HepG2 (cell line): ENCODE measurements around the gene MYLK. TPM values are rescaled to one million over a fixed set of nuclear protein-coding genes. Genes with fewer than 3 reads are reported as not detected.
A peak's percentile ranks its signal among the peaks of the same experiment; 100 is the strongest.

Experiments
- HNRNPL ChIP-seq: fragments of 200-400 bp; formaldehyde crosslinking; IDR thresholded peaks from 2 replicates; pipeline ENCODE4 v1.6.1; 2017; ENCODE audit warnings: mild to moderate bottlenecking, low read depth, low read length
- NFE2L2 ChIP-seq: fragments of 150-350 bp; IDR thresholded peaks from 2 replicates; pipeline ENCODE4 v1.6.1; 2014; ENCODE audit warnings: low read length
- NFYC ChIP-seq: IDR thresholded peaks from 2 replicates; pipeline ENCODE4 v1.6.1; 2016; ENCODE audit warnings: missing genetic modification reagents, missing compliant biosample characterization
- PTBP1 ChIP-seq: fragments of 200-400 bp; formaldehyde crosslinking; IDR thresholded peaks from 2 replicates; pipeline ENCODE4 v1.6.1; 2018; ENCODE audit warnings: low read length, low read depth; ENCODE audit not compliant: poor library complexity, severe bottlenecking
- RARA ChIP-seq: IDR thresholded peaks from 2 replicates; pipeline ENCODE4 v1.6.1; 2016; ENCODE audit warnings: missing genetic modification reagents, missing compliant biosample characterization
- RBM22 ChIP-seq: fragments of 200-400 bp; formaldehyde crosslinking; optimal IDR thresholded peaks from 2 replicates; pipeline ENCODE3; 2017; ENCODE audit warnings: mild to moderate bottlenecking, low read length, moderate library complexity
- RELA ChIP-seq: sonication (generic); formaldehyde crosslinking; IDR thresholded peaks from 2 replicates; pipeline ENCODE4 v1.4.0; 2020; ENCODE audit warnings: missing genetic modification reagents
- RXRB ChIP-seq: IDR thresholded peaks from 2 replicates; pipeline ENCODE4 v1.6.1; 2016; ENCODE audit warnings: borderline replicate concordance, missing genetic modification reagents, missing compliant biosample characterization
- SPEN ChIP-seq: sonication (generic); formaldehyde crosslinking; IDR thresholded peaks from 2 replicates; pipeline ENCODE4 v1.5.1; 2020; ENCODE audit warnings: low read depth, mild to moderate bottlenecking, missing genetic modification reagents
- THYN1 ChIP-seq: sonication (generic); formaldehyde crosslinking; IDR thresholded peaks from 2 replicates; pipeline ENCODE4 v1.8.1; 2023; ENCODE audit warnings: low read depth, mild to moderate bottlenecking, moderate library complexity, missing genetic modification reagents, borderline replicate concordance
- ZNF24 ChIP-seq: fragments of 450-650 bp; IDR thresholded peaks from 2 replicates; pipeline ENCODE4 v1.6.1; 2017; ENCODE audit warnings: antibody characterized with exemption, mild to moderate bottlenecking
- ZNF282 ChIP-seq: fragments of 450-650 bp; IDR thresholded peaks from 2 replicates; pipeline ENCODE4 v1.6.1; 2018; ENCODE audit not compliant: partially characterized antibody
- ZNF510 ChIP-seq: sonication (generic); formaldehyde crosslinking; IDR thresholded peaks from 2 replicates; pipeline ENCODE4 v1.4.0; 2020; ENCODE audit warnings: low read depth, mild to moderate bottlenecking, missing genetic modification reagents
- ZNF7 ChIP-seq: IDR thresholded peaks from 2 replicates; pipeline ENCODE4 v1.6.1; 2016; ENCODE audit warnings: missing biosample characterization, missing genetic modification reagents
- ZNF879 ChIP-seq: sonication (generic); formaldehyde crosslinking; IDR thresholded peaks from 2 replicates; pipeline ENCODE4 v1.8.1; 2023; ENCODE audit warnings: missing genetic modification reagents
- polyA plus RNA-seq, 8 experiments: library from polyadenylated mRNA; depleted of rRNA in 3 of 8; stranded (reverse) in 7 of 8; unstranded in 1 of 8; fragments of >200 nt; fragmentation: Illumina TruSeq in 4 of 8; extraction: Trizol in 4 of 8; gene quantifications; 2 replicates each; pipeline versions ENCODE4 v1.2.1 to v1.2.3, GENCODE V29; 2011 to 2016; ENCODE audit warnings: low read depth in 4 of 8, missing spikeins in 1 of 8, mixed read lengths in 1 of 8; ENCODE audit not compliant: insufficient read depth in 1 of 8
- total RNA-seq, 5 experiments: library from RNA; depleted of rRNA; stranded (reverse); fragments of >200 nt; fragmentation: Illumina TruSeq; extraction: Trizol; gene quantifications; 2 replicates each; pipeline ENCODE4 v1.2.3, GENCODE V29; 2016; ENCODE audit warnings: low read depth in 1 of 5
- TF ChIP-seq, protein P1 (sequence below): sonication (generic); formaldehyde crosslinking; IDR thresholded peaks from 2 replicates; pipeline ENCODE4 v1.4.0; 2020; ENCODE audit warnings: missing genetic modification reagents
- TF ChIP-seq, protein P2 (sequence below): IDR thresholded peaks from 2 replicates; pipeline ENCODE4 v1.6.1; 2016; ENCODE audit warnings: low read depth, borderline replicate concordance
- TF ChIP-seq, protein P3 (sequence below): sonication (generic); formaldehyde crosslinking; IDR thresholded peaks from 2 replicates; pipeline ENCODE4 v1.4.0; 2020; ENCODE audit warnings: missing genetic modification reagents, borderline replicate concordance
- TF ChIP-seq, protein P4 (sequence below): sonication (generic); formaldehyde crosslinking; IDR thresholded peaks from 2 replicates; pipeline ENCODE4 v1.4.0; 2020; ENCODE audit warnings: missing genetic modification reagents, mild to moderate bottlenecking, borderline replicate concordance
- TF ChIP-seq, protein P5 (sequence below): sonication (generic); formaldehyde crosslinking; IDR thresholded peaks from 2 replicates; pipeline ENCODE4 v1.4.0; 2020; ENCODE audit warnings: mild to moderate bottlenecking, low read depth, missing genetic modification reagents
- TF ChIP-seq, protein P6 (sequence below): sonication (generic); formaldehyde crosslinking; IDR thresholded peaks from 2 replicates; pipeline ENCODE4 v1.5.0; 2020; ENCODE audit warnings: missing genetic modification reagents, mild to moderate bottlenecking, borderline replicate concordance

Gene MYLK
- total and polyA plus RNA-seq, 2 of the 13 experiments (the other 11 are each of a cell fraction or from before 2014, with no cell fraction given): 10.6 to 34.9 TPM

DNA sequence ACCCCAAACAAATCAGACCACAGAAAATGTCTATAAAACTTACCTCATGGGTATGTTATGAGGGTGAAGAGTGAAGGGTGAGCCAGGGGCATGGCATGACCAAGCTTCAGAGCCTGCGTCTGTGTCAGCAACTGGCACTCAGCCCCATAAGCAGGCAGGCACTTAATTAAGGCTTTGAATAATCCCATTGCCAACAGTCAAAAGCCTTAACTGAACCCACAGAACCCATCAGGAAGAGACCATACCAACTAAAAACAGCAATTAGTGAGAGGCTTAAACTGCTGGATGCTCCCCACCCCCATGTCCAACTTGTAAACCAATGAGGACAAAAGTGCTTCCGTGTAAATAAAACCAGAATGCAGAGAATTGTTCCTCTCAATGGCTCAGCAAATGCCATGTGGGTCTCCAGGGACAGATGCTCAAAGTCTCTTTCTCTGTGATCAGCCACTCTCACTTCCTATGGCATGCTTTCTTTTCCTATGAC lies 126.0 kb downstream of the MYLK start (continued):
- TF ChIP-seq, protein P1, sequence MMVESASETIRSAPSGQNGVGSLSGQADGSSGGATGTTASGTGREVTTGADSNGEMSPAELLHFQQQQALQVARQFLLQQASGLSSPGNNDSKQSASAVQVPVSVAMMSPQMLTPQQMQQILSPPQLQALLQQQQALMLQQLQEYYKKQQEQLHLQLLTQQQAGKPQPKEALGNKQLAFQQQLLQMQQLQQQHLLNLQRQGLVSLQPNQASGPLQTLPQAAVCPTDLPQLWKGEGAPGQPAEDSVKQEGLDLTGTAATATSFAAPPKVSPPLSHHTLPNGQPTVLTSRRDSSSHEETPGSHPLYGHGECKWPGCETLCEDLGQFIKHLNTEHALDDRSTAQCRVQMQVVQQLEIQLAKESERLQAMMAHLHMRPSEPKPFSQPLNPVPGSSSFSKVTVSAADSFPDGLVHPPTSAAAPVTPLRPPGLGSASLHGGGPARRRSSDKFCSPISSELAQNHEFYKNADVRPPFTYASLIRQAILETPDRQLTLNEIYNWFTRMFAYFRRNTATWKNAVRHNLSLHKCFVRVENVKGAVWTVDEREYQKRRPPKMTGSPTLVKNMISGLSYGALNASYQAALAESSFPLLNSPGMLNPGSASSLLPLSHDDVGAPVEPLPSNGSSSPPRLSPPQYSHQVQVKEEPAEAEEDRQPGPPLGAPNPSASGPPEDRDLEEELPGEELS (CRISPR knock-in tag): peak; percentile 88
- no peak for TF ChIP-seq NFYC (CRISPR knock-in tag)
- peak; percentile 18; the same call in 1 of the 2 replicates for TF ChIP-seq RARA (CRISPR knock-in tag)
- TF ChIP-seq NFE2L2: no peak
- TF ChIP-seq ZNF879: no peak
- no peak for TF ChIP-seq ZNF7 (CRISPR knock-in tag)
- no peak for TF ChIP-seq ZNF510
- no peak for TF ChIP-seq THYN1 (CRISPR knock-in tag)
- no peak for TF ChIP-seq RELA (CRISPR knock-in tag)
- TF ChIP-seq, protein P2, sequence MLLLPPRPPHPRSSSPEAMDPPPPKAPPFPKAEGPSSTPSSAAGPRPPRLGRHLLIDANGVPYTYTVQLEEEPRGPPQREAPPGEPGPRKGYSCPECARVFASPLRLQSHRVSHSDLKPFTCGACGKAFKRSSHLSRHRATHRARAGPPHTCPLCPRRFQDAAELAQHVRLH: no peak; the same call in 1 of the 2 replicates
- no peak for TF ChIP-seq RBM22
- TF ChIP-seq PTBP1: no peak
- TF ChIP-seq, protein P3, sequence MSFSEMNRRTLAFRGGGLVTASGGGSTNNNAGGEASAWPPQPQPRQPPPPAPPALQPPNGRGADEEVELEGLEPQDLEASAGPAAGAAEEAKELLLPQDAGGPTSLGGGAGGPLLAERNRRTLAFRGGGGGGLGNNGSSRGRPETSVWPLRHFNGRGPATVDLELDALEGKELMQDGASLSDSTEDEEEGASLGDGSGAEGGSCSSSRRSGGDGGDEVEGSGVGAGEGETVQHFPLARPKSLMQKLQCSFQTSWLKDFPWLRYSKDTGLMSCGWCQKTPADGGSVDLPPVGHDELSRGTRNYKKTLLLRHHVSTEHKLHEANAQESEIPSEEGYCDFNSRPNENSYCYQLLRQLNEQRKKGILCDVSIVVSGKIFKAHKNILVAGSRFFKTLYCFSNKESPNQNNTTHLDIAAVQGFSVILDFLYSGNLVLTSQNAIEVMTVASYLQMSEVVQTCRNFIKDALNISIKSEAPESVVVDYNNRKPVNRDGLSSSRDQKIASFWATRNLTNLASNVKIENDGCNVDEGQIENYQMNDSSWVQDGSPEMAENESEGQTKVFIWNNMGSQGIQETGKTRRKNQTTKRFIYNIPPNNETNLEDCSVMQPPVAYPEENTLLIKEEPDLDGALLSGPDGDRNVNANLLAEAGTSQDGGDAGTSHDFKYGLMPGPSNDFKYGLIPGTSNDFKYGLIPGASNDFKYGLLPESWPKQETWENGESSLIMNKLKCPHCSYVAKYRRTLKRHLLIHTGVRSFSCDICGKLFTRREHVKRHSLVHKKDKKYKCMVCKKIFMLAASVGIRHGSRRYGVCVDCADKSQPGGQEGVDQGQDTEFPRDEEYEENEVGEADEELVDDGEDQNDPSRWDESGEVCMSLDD: no peak
- TF ChIP-seq, protein P4, sequence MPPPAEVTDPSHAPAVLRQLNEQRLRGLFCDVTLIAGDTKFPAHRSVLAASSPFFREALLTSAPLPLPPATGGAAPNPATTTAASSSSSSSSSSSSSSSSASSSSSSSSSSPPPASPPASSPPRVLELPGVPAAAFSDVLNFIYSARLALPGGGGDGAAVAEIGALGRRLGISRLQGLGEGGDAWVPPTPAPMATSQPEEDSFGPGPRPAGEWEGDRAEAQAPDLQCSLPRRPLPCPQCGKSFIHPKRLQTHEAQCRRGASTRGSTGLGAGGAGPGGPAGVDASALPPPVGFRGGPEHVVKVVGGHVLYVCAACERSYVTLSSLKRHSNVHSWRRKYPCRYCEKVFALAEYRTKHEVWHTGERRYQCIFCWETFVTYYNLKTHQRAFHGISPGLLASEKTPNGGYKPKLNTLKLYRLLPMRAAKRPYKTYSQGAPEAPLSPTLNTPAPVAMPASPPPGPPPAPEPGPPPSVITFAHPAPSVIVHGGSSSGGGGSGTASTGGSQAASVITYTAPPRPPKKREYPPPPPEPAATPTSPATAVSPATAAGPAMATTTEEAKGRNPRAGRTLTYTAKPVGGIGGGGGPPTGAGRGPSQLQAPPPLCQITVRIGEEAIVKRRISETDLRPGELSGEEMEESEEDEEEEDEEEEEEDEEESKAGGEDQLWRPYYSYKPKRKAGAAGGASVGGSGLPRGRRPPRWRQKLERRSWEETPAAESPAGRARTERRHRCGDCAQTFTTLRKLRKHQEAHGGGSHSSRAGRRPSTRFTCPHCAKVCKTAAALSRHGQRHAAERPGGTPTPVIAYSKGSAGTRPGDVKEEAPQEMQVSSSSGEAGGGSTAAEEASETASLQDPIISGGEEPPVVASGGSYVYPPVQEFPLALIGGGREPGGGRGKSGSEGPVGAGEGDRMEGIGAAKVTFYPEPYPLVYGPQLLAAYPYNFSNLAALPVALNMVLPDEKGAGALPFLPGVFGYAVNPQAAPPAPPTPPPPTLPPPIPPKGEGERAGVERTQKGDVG (CRISPR knock-in tag): no peak
- no peak for TF ChIP-seq SPEN (CRISPR knock-in tag)
- TF ChIP-seq HNRNPL: no peak
- TF ChIP-seq, protein P5, sequence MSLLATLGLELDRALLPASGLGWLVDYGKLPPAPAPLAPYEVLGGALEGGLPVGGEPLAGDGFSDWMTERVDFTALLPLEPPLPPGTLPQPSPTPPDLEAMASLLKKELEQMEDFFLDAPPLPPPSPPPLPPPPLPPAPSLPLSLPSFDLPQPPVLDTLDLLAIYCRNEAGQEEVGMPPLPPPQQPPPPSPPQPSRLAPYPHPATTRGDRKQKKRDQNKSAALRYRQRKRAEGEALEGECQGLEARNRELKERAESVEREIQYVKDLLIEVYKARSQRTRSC (CRISPR knock-in tag): no peak
- no peak for TF ChIP-seq ZNF24
- TF ChIP-seq, protein P6, sequence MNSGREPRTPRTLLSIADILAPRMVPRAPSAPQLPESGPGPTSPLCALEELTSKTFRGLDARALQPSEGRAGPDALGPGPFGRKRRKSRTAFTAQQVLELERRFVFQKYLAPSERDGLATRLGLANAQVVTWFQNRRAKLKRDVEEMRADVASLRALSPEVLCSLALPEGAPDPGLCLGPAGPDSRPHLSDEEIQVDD: no peak
- TF ChIP-seq ZNF282: no peak
- TF ChIP-seq RXRB (CRISPR knock-in tag): peak; percentile 69; the same call in 1 of the 2 replicates
